ENCODE data around the gene ALKBH7. TPM values are rescaled to one million over a fixed set of nuclear protein-coding genes. Genes with fewer than 3 reads are reported as not detected.

The ALKBH7 gene
- total and polyA plus RNA-seq, 10 of the 15 experiments (the other 5 are each of a cell fraction or from before 2014, with no cell fraction given) = 0.31 to 82.5 (median 37.6) TPM

DNA sequence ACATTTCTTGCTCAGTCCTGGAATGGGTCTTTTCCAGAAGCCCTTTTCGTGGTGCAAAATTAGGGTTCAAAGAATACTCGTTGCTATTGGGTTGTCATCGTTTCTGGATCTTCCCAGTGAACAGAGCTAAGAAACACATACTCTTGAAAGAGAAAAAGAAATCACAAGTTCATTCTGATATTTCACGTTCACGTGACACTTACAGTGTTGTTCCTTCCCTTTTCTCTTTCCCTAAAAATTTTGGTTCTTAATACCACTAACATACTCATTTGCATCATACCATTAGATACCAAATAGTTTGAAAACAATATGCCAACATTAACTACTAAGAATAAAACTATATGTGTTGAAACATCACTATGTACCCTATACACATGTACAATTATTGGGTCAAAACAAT, 33.8 kb downstream of the ALKBH7 start (continued):
- TF ChIP-seq, protein P1, sequence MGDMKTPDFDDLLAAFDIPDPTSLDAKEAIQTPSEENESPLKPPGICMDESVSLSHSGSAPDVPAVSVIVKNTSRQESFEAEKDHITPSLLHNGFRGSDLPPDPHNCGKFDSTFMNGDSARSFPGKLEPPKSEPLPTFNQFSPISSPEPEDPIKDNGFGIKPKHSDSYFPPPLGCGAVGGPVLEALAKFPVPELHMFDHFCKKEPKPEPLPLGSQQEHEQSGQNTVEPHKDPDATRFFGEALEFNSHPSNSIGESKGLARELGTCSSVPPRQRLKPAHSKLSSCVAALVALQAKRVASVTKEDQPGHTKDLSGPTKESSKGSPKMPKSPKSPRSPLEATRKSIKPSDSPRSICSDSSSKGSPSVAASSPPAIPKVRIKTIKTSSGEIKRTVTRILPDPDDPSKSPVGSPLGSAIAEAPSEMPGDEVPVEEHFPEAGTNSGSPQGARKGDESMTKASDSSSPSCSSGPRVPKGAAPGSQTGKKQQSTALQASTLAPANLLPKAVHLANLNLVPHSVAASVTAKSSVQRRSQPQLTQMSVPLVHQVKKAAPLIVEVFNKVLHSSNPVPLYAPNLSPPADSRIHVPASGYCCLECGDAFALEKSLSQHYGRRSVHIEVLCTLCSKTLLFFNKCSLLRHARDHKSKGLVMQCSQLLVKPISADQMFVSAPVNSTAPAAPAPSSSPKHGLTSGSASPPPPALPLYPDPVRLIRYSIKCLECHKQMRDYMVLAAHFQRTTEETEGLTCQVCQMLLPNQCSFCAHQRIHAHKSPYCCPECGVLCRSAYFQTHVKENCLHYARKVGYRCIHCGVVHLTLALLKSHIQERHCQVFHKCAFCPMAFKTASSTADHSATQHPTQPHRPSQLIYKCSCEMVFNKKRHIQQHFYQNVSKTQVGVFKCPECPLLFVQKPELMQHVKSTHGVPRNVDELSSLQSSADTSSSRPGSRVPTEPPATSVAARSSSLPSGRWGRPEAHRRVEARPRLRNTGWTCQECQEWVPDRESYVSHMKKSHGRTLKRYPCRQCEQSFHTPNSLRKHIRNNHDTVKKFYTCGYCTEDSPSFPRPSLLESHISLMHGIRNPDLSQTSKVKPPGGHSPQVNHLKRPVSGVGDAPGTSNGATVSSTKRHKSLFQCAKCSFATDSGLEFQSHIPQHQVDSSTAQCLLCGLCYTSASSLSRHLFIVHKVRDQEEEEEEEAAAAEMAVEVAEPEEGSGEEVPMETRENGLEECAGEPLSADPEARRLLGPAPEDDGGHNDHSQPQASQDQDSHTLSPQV (IDR thresholded peaks at IDR 0.05) = no peak
- no peak for TF ChIP-seq ESRRA (IDR thresholded peaks at IDR 0.05; ENCODE audit: low read length)

DNA sequence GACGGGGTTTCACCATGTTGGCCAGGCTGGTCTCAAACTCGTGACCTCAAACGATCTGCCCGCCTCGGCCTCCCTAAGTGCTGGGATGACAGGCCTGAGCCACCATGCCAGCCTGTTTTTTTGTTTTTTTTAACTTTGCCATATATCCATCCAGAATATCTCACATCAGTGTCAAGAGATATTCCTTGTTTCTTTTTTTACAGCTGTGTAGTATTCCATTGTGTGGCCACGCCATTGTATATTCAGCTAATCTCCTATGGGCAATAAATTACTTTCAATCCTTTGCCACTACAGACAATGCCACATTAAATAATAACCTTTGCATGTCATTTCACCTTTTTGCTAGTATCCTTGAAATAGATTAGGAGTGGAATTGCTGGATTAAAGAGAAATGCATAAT, 36.8 kb downstream of the ALKBH7 start:
- ChIA-PET POLR2A (no interaction called here), CTCF (no interaction called here), SMC1A (ENCODE audit: uncharacterized antibody, unreplicated experiment) (no interaction called here), RAD21 (ENCODE audit: unreplicated experiment) (no interaction called here)
- TF ChIP-seq MYC (IDR thresholded peaks at IDR 0.05; ENCODE audit: insufficient read depth, insufficient read length, insufficient replicate concordance, low read length, severe bottlenecking) (no peak), EP300 (IDR thresholded peaks at IDR 0.05; ENCODE audit: borderline replicate concordance in 1 of 2, control insufficient read depth in 1 of 2, low read depth in 2 of 2, low read length in 2 of 2) (no peak), TCF3 (IDR thresholded peaks at IDR 0.05; ENCODE audit: borderline replicate concordance, insufficient read depth, low read depth, low read length) (no peak), NR2C2 (IDR thresholded peaks at IDR 0.05; ENCODE audit: borderline replicate concordance, control insufficient read depth, insufficient read length, low read depth) (no peak), SMAD5 (IDR thresholded peaks at IDR 0.05; ENCODE audit: low read depth) (no peak), MEF2A (IDR thresholded peaks at IDR 0.05; ENCODE audit: insufficient read depth, low read depth, low read length) (no peak), IRF5 (IDR thresholded peaks at IDR 0.05; ENCODE audit: borderline replicate concordance) (no peak)
- peaks cover 0 to 4% of the 10 kb centered on the region in 2 experiments; a peak in 2 of 4 replicates for H3K36me3 ChIP-seq (ENCODE audit: control insufficient read depth in 2 of 2, insufficient read depth in 2 of 2, low read length in 1 of 2)
- no peak for DNase-seq (ENCODE audit: low read depth, low spot score)
- no peak overlapping the region for H2AFZ ChIP-seq (ENCODE audit: control insufficient read depth, low read depth, low read length)
- no peak for FAIRE-seq
- H3K4me3 ChIP-seq = no peak overlapping the region
- intact Hi-C loops (cut with micrococcal nuclease; ENCODE audit: unreplicated experiment) (no loop called here), in situ Hi-C loops (cut with MboI) (no loop called here)
- no peaks in the 10 kb centered on the region for H4K20me1 ChIP-seq (ENCODE audit: control insufficient read depth, insufficient read depth)
- no peaks in the 10 kb centered on the region for H3K27me3 ChIP-seq (replicated peaks in 1 of 2; ENCODE audit: control insufficient read depth in 2 of 2, insufficient read depth in 2 of 2, low read length in 1 of 2)
- H3K9me3 ChIP-seq (replicated peaks; ENCODE audit: control insufficient read depth, insufficient read depth, low read length) = no peaks in the 10 kb centered on the region
- H3K79me2 ChIP-seq (ENCODE audit: control insufficient read depth, insufficient read depth, low read length) = no peaks in the 10 kb centered on the region
- WGBS (ENCODE audit: insufficient coverage, insufficient replicate concordance, low lambda C conversion rate, missing lambda C conversion rate) = 89% methylated on average over 6 of the region's 6 CpGs
- H3K9ac ChIP-seq (ENCODE audit: control insufficient read depth, insufficient read depth, low read length) = no peak overlapping the region
- ATAC-seq = no peak
- H3K27ac ChIP-seq (ENCODE audit: control insufficient read depth, insufficient read depth) = no peak overlapping the region
- no TSS peak for BruUV-seq (replicated peaks)
- H3K4me1 ChIP-seq (ENCODE audit: control insufficient read depth, insufficient read depth, low read length) = no peaks in the 10 kb centered on the region
- no peak overlapping the region for H3K4me2 ChIP-seq (ENCODE audit: control insufficient read depth, insufficient read depth)

Data from GM12878 (cell line).